Renal cortical epithelial cell (primary cell): ENCODE measurements around the gene RPRML. TPM values are rescaled to one million over a fixed set of nuclear protein-coding genes. Genes with fewer than 3 reads are reported as not detected.
"Not testable (repeated sequence)": the region's sequence is repeated elsewhere in the genome, so short reads cannot be mapped to it uniquely, and the experiment has no call there.

ENCODE experiments used
- DNase-seq: peaks from one replicate; pipeline ENCODE4 v3.0.0-alpha.2; 2011; ENCODE audit warnings: low read depth
- total RNA-seq: library from RNA; depleted of rRNA; stranded (reverse); fragments of >200 nt; gene quantifications from 2 replicates; pipeline ENCODE4 v1.2.3, GENCODE V29; 2014

The RPRML gene
- not detected in 2 replicates for total RNA-seq

DNA sequence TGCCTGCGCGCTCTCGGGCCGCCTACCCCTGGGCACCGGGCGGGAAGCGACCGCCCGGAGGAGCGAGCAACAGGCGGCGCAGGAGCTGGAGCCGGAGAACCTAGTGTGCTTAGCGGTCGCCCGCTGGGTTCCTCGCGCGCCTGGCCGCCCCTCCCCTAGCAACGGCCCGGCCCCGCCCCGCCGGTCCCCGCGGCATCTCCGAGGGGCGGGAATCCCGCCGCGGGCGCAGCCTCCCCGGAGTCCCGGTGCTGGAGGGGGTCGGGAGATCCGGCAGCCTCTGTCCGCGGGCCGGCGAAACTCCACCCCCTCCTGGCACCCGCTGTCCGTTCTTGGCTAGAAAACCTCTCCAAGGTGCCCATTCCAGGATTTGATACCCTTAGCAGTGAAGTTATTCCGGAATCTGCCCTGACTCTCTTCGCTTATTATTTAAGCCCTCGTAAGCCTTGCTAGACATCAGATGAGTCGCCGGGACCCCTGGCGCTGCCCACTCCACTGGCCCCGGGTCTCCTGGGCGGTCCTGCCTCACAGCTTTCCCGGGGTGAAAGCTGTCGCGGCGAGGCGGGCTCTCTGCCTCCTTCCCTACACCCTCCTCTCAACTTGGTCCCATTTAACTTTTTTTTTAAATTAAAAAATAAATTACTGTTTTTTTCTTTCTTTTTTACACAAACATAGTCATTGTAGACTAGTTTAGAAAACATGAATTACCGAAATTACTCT, at the start of gene RPRML:
Gene RPRML (minus strand): TSS at position 107 of the 717 bp plus-strand sequence. CDS start 246 bp downstream, outside the sequence.
- no peak for DNase-seq

DNA sequence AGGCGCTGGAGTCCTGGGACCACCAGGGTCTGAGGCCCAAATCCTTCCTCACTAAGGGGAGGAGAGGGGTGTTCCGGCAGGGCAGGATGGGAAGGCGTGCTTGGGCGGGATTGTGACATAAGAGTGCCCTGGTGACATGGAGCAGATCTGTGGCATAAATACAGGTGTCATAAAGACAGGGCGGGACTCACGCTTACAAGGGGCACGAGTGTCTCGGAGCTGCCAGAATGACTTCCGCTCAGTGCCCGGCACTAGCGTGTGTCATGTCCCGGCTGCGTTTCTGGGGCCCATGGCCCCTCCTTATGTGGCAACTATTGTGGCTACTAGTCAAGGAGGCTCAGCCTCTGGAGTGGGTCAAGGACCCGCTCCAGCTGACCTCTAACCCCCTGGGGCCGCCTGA, 37.9 kb upstream of the RPRML start:
- DNase-seq, result not testable (repeated sequence)

- DNase-seq, result peak; percentile 8
Observed at GRCh38 chr17:47013341-47013740, 34.3 kb upstream of the RPRML start.

DNA sequence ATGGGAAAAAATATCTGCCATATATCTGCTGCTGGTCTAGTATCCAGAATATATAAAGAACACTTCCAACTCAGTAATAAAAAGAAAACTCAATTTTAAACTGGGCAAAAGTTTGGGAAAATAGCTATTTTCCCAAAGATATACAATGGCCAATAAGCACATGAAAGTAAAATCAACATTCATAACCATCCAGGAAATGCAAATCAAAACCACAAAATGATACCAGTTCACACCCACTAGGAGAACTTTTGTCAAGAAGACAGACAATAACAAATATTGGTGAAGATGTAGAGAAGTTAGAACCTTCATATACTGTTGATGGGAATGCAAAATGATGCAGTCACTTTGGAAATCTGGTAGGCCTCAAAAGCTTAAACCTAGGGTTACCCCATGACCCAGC, 33.4 kb upstream of the RPRML start:
- no peak for DNase-seq

DNA sequence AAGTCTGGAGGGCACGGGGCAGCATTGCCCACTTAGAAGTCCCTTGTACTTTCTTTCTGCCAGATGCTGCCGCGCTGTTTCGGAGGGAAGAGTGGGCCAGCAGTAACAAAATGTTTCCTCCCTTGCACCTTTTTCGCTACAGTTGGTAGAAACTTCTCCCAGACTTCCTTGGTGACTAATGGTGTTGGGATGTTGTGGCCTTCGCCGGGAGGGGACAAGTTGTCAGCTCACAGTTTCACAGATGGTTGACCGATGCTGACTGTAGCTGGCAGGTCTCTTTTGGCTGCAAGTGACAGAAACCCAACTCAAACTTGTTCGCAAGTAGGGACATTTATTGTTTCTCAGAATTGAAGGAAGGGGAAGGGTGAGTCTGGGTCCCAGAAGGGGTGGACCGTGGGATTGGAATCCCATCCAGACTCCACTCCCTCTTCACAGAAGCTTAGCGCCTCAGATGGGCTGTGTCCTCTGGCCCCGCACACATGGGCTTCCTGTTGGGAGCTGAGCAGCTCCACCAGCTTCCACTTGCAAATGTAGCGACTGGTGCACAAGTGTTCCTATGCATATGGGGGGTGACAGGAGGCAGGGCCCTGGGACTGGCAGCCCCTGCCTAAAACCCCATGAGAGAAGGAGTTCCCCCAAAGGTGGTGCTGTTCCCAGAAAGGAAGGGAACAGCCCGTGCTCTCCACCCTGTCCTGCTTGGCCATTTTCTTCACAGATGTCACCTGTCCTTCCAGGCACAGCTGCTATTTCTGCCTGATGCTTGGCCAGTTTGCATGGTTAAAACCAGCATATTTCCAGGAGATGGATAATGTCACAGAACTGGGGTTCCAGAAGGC, 30.9 kb upstream of the RPRML start:
- peak; percentile 6 for DNase-seq

DNA sequence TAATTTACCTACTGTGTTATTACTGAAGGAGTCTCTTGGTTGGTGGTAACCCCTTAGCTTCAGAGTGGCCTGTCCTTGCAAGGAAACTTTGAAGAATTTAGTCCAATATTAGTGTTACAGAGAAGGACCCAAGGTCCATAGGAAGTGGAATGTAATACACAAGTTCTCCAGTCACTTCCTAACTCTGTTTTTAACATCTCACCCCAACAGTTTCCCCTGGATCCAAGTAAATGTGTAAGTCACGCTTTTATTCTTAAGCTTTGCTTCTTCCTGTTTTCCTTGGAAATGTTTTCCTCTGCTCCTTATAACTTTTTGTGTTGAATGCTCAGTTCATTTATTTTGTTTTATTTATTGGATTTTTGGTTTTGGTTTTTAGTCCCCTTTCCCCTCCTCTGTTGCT, 25.9 kb upstream of the RPRML start:
- DNase-seq, result no peak

- DNase-seq, result not testable (repeated sequence)
Observed at GRCh38 chr17:47003864-47004263, 24.8 kb upstream of the RPRML start.

DNA sequence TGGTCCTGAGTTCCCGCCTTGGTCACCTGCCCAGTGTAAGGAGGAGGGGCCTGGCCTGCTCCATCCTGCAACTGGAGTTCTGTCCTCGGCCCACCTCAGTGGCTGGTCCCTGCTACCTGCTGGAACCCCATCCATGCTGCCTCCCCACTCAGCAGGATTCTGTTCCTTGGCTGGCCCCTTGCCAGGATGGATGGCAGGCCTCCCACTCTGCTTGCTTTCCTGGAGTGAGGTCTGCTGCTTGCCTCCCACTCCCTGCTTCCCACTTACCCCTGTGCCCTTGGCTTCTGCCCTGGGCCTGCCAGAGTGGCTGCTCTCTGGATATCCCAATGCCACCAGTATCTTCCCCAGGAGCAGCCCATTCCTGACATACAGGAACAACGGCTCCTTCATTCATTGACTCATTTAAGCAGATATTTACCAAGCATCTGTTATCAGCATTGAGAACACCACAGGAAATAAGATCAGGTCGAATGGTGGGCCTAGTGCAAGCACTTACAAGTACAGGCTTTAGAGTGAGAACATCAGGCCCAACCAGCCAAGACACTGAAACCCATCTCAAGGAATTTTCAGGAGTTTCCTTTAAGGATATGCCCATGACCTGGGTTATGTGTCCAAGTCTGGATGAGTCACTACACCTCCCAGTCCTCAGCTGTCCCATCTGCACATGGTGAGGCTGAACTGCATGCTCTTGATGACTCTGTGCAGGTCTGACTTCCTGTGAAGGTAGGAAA, 17.0 kb upstream of the RPRML start:
- DNase-seq, result peak; percentile 57

GRCh38 chr17:46994993-46995392, 15.9 kb upstream of the RPRML start:
- DNase-seq, result no peak

DNA sequence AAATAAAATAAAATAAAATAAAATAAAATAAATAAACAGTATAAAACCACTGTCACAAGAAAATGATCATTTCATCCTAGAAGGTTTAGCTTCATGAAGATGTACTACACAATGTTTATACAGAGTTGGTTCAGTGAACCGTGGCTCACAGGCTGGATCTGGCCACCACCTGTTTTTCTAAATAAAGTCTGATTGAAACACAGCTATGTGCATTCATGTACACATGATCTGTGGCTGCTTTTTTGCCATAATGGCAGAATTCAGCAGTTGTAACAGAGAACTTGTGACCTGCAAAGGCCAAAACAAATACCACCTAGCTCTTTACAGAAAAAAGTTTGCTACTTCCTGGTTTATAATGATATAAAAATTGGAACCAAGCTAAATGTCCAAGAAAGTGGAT, 12.6 kb upstream of the RPRML start:
- DNase-seq, result peak; percentile 11

GRCh38 chr17:46989637-46990431, 10.8 kb upstream of the RPRML start:
- no peak for DNase-seq

GRCh38 chr17:46987927-46988326, 8.9 kb upstream of the RPRML start:
- DNase-seq, result not testable (repeated sequence)

DNA sequence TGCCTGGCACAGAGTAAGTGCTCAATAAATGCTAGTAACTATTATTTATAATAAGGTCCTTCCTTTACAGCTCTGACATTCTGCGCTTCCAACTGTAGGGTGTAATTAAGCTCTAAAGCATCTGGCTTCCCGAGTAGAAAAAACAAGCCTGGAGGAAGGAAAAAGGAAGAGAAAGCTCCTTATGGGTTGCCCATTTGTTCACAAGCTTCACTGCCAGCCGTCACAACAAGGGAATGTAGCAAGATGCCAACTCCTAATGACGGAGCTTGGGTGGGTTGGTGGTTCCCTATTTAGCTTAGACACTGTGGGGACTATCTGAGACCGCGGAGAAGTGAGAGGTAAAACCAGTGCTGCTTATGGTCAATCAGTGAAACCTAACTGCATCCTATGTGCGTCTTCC, 7.3 kb upstream of the RPRML start:
- DNase-seq, result no peak

- DNase-seq, result no peak
Observed at GRCh38 chr17:46984892-46985291, 5.8 kb upstream of the RPRML start.

- DNase-seq, result no peak
Observed at GRCh38 chr17:46984341-46984740, 5.3 kb upstream of the RPRML start.

GRCh38 chr17:46983782-46984181, 4.7 kb upstream of the RPRML start:
- DNase-seq, result no peak

DNA sequence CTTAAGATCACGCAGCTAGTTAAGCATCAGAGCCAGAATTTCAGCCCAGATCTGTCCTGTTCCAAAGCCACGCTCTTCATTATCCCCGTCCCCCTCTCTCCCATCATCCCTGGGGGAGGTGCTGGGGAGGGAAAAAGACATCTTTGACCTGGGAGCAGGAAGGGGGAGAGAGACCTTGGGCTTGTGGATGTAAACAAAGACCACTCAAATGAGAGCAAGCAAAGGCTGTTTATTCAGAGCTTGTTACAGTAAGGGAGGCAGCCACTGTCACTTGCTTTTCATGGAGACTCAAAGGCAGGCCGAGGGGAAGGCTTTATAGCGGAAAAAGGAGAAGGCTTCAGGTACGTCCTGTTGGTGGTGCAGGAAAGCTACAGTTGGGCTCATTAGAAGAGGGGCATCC, 3.5 kb upstream of the RPRML start:
- DNase-seq, result no peak

GRCh38 chr17:46978489-46979146, 435 bp downstream of the RPRML start:
- no peak for DNase-seq

- DNase-seq, result no peak
Observed at GRCh38 chr17:46977750-46978488, 1.1 kb downstream of the RPRML start.

- DNase-seq, result peak; percentile 43
Observed at GRCh38 chr17:46977348-46977747, 1.7 kb downstream of the RPRML start.
